ENCODE results near the gene KCNC1. TPM values are rescaled to one million over a fixed set of nuclear protein-coding genes. Genes with fewer than 3 reads are reported as not detected.

Gene KCNC1
- total and polyA plus RNA-seq, 2 experiments from 2014 or later: 0.11 TPM; not detected in 1

DNA sequence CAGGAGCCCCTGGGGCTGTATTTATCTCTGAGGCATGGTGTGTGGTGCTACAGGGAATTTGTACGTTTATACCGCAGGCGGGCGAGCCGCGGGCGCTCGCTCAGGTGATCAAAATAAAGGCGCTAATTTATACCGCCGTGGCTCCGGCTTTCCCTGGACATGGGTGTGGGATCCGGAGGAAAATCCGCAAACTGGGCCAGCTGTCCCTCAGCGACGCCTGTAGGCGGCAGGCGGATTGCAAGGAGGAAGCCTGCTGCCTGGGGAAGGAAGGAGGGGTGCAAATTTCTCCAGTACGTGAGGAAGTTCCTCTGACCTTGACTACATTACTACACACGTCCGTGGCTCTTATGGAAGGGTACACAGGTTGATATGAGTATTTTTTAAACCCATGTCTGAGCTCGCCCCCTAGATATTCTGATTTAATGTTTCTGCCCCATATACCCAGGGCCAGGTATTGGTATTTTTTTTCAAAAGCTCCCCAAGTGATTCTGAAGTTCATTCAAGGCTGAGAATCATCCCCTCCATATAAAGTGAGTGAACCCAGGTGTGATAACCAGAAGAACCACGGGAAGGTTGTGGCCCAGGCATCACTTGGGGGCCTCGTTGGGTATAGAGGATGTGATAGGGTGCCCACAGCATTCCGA, 12.5 kb upstream of the KCNC1 start (continued):
- TF ChIP-seq, protein P1, sequence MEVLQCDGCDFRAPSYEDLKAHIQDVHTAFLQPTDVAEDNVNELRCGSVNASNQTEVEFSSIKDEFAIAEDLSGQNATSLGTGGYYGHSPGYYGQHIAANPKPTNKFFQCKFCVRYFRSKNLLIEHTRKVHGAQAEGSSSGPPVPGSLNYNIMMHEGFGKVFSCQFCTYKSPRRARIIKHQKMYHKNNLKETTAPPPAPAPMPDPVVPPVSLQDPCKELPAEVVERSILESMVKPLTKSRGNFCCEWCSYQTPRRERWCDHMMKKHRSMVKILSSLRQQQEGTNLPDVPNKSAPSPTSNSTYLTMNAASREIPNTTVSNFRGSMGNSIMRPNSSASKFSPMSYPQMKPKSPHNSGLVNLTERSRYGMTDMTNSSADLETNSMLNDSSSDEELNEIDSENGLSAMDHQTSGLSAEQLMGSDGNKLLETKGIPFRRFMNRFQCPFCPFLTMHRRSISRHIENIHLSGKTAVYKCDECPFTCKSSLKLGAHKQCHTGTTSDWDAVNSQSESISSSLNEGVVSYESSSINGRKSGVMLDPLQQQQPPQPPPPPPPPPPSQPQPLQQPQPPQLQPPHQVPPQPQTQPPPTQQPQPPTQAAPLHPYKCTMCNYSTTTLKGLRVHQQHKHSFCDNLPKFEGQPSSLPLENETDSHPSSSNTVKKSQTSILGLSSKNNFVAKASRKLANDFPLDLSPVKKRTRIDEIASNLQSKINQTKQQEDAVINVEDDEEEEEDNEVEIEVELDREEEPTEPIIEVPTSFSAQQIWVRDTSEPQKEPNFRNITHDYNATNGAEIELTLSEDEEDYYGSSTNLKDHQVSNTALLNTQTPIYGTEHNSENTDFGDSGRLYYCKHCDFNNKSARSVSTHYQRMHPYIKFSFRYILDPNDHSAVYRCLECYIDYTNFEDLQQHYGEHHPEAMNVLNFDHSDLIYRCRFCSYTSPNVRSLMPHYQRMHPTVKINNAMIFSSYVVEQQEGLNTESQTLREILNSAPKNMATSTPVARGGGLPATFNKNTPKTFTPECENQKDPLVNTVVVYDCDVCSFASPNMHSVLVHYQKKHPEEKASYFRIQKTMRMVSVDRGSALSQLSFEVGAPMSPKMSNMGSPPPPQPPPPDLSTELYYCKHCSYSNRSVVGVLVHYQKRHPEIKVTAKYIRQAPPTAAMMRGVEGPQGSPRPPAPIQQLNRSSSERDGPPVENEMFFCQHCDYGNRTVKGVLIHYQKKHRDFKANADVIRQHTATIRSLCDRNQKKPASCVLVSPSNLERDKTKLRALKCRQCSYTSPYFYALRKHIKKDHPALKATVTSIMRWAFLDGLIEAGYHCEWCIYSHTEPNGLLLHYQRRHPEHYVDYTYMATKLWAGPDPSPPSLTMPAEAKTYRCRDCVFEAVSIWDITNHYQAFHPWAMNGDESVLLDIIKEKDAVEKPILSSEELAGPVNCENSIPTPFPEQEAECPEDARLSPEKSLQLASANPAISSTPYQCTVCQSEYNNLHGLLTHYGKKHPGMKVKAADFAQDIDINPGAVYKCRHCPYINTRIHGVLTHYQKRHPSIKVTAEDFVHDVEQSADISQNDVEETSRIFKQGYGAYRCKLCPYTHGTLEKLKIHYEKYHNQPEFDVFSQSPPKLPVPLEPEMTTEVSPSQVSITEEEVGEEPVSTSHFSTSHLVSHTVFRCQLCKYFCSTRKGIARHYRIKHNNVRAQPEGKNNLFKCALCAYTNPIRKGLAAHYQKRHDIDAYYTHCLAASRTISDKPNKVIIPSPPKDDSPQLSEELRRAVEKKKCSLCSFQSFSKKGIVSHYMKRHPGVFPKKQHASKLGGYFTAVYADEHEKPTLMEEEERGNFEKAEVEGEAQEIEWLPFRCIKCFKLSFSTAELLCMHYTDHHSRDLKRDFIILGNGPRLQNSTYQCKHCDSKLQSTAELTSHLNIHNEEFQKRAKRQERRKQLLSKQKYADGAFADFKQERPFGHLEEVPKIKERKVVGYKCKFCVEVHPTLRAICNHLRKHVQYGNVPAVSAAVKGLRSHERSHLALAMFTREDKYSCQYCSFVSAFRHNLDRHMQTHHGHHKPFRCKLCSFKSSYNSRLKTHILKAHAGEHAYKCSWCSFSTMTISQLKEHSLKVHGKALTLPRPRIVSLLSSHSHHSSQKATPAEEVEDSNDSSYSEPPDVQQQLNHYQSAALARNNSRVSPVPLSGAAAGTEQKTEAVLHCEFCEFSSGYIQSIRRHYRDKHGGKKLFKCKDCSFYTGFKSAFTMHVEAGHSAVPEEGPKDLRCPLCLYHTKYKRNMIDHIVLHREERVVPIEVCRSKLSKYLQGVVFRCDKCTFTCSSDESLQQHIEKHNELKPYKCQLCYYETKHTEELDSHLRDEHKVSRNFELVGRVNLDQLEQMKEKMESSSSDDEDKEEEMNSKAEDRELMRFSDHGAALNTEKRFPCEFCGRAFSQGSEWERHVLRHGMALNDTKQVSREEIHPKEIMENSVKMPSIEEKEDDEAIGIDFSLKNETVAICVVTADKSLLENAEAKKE (CRISPR knock-in tag; IDR thresholded peaks at IDR 0.05): no peak
- TF ChIP-seq STAT1 (IDR thresholded peaks at IDR 0.05; ENCODE audit: unreplicated experiment) (no peak), JUNB (IDR thresholded peaks at IDR 0.05; ENCODE audit: unreplicated experiment) (no peak)

DNA sequence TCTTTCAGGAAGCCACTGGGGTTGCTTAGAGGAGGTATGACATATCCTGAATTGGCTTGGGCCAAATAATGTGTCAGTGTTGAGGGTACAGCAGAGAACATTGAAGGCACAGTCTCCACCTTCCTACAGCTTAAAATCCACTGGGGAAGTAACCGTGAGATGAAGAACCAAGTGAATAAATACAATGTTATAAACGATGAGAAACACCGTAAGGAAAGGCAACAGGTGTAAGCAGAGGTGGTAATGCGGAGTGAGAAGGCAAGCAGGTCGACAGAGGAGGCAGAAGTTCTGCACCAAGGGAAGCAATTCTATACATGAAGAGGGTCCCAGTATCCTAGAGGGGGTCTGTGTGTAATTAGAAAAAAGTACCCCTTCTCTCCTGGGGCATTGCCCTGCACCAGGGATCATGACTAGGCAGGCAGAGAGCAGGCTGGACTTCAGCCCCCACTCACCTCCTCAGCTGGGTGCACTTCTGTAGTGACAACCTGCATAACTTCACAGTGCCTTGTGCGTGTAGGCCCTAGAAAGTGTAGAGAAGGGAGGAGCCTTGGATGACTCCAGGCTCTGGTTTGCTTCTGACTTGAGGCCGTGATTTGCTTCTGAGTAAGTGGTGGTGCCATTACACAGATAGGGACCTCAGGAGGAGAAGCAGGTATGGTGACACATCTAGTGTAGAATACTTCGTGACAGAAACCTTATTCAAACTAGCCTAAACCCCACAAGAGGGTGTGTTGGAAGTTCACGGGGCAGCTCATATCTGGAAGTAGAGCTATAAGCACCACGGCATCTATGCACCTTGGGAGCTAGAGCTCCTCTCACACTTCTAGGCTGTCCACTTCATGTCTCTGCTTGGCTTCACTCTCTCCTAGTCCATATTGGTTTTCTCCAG, 10.3 kb upstream of the KCNC1 start:
- Mint-ChIP-seq H3K27ac (no peak overlapping the region), H3K4me1 (peaks cover 7% of the 10 kb centered on the region; the same call in 2 of the 3 replicates), H3K27me3 (ENCODE audit: insufficient read depth, low read depth, poor library complexity) (peaks cover 44% of the 10 kb centered on the region), H3K9me3 (no peaks in the 10 kb centered on the region), H3K4me3 (no peak overlapping the region), H3K36me3 (ENCODE audit: low read depth) (no peaks in the 10 kb centered on the region)
- H3K27ac ChIP-seq (ENCODE audit: low read depth): no peak overlapping the region
- no peaks in the 10 kb centered on the region for H3K9me2 ChIP-seq (ENCODE audit: insufficient read depth)
- H3K36me3 ChIP-seq (ENCODE audit: insufficient read depth): no peaks in the 10 kb centered on the region
- no peak overlapping the region for H3K4me3 ChIP-seq
- H3K79me2 ChIP-seq (replicated peaks; ENCODE audit: insufficient read depth): no peaks in the 10 kb centered on the region
- H4K20me1 ChIP-seq (replicated peaks; ENCODE audit: insufficient read depth): no peaks in the 10 kb centered on the region
- H3K27me3 ChIP-seq (ENCODE audit: insufficient read depth): peaks cover 81% of the 10 kb centered on the region
- no peaks in the 10 kb centered on the region for H3F3A ChIP-seq (replicated peaks; ENCODE audit: low read depth)
- no peak overlapping the region for H3K4me2 ChIP-seq
- ATAC-seq (no peak), DNase-seq (ENCODE audit: low spot score) (no peak)
- peaks cover 7% of the 10 kb centered on the region; the same call in 1 of the 2 replicates for H3K4me1 ChIP-seq (ENCODE audit: insufficient read depth)
- no peak overlapping the region for H2AFZ ChIP-seq
- TF ChIP-seq STAT1 (IDR thresholded peaks at IDR 0.05; ENCODE audit: unreplicated experiment) (no peak), ZNF331 (CRISPR knock-in tag; IDR thresholded peaks at IDR 0.05; ENCODE audit: low read depth) (no peak), POLR2AphosphoS5 (IDR thresholded peaks at IDR 0.05; ENCODE audit: low read depth) (no peak), EZH2 (IDR thresholded peaks at IDR 0.05; ENCODE audit: low read depth, unreplicated experiment) (no peak)
- TF ChIP-seq, protein P1 (CRISPR knock-in tag; IDR thresholded peaks at IDR 0.05): no peak

Measured in GM23338 (cell line).